ENCODE data around the gene FAM234B. TPM values are rescaled to one million over a fixed set of nuclear protein-coding genes. Genes with fewer than 3 reads are reported as not detected.

FAM234B gene
- total and polyA plus RNA-seq, 2 donors (not counting 1 experiment from before 2014, with no cell fraction given), result 2.6 to 8.2 TPM

- Mint-ChIP-seq H3K27ac (peak overlapping the region; percentile 96), H3K27me3 (no peaks in the 10 kb centered on the region), H3K4me3 (peak overlapping the region; percentile 88), H3K4me1 (peaks cover 62% of the 10 kb centered on the region), H3K9me3 (ENCODE audit: insufficient read depth) (no peaks in the 10 kb centered on the region)
- Histone ChIP-seq H3K4me3 (ENCODE audit: control extremely low read depth in 1 of 5, extremely low read depth in 1 of 5, insufficient read depth in 1 of 5, low read depth in 2 of 5, low read length in 4 of 5) (peak overlapping the region; percentile 39 to 82 (median 71)), H3K27ac (ENCODE audit: low read length in 2 of 2) (peak overlapping the region; percentile 97 to 99), H3K79me2 (ENCODE audit: control insufficient read depth, insufficient read depth, low read length) (no peaks in the 10 kb centered on the region), H3K36me3 (replicated peaks in 1 of 2; ENCODE audit: control extremely low read depth in 1 of 2, control insufficient read depth in 1 of 2, extremely low read depth in 1 of 2, insufficient read depth in 2 of 2, low read length in 1 of 2) (no peaks in the 10 kb centered on the region), H4K20me1 (ENCODE audit: control insufficient read depth, insufficient read depth, low read length, poor library complexity, severe bottlenecking) (no peaks in the 10 kb centered on the region), H3K9me3 (ENCODE audit: control extremely low read depth in 1 of 3, control insufficient read depth in 2 of 3, insufficient read depth in 1 of 3, low read length in 2 of 3) (no peaks in the 10 kb centered on the region), H3K27me3 (replicated peaks in 1 of 4; ENCODE audit: control extremely low read depth in 1 of 4, control insufficient read depth in 3 of 4, insufficient read depth in 4 of 4, low read length in 3 of 4) (no peaks in the 10 kb centered on the region), H3K4me2 (replicated peaks; ENCODE audit: low read depth, low read length, poor library complexity, severe bottlenecking) (peak overlapping the region; percentile 94), H3K9ac (ENCODE audit: low read length) (peak overlapping the region; percentile 97), H3K4me1 (ENCODE audit: control insufficient read depth in 2 of 2, insufficient read depth in 2 of 2, low read length in 2 of 2) (peaks cover 52 to 63% of the 10 kb centered on the region in 2 donors), H2AFZ (ENCODE audit: insufficient read depth, low read depth, low read length, poor library complexity, severe bottlenecking) (peak overlapping the region; percentile 70)
- TF ChIP-seq EZH2 (IDR thresholded peaks at IDR 0.05; ENCODE audit: borderline replicate concordance, insufficient read depth, low read depth, low read length, poor library complexity, severe bottlenecking) (no peak), CTCF (IDR thresholded peaks at IDR 0.05) (no peak)
- CTCF ChIA-PET, result interaction anchor here (1.1 to 8.7 kb wide), 6 partner anchors 16 to 186 kb away, joined by 3 to 108 read pairs (median 4); partner anchors contain the start of gene EMP1
- DNase-seq, result peak; percentile 77
- intact Hi-C loops (cut with micrococcal nuclease), result loop anchor here (1.0 to 2.0 kb wide), 8 partner anchors 57 to 745 kb away; partner anchors contain the start of genes BORCS5, CREBL2, EMP1 and FAM234B
- ATAC-seq (ENCODE audit: low read depth), result peak; percentile 4
- WGBS (ENCODE audit: insufficient coverage), result 90% methylated on average over 2 of the region's 10 CpGs
- POLR2A ChIA-PET, result no interaction called here
Observed at GRCh38 chr12:13101821-13102375, 57.7 kb downstream of the FAM234B start.
